IPS DF 4.7 (cell line): Measurements from ENCODE around the gene TFAP2D.

Experiments
- DNase-seq: peaks from one replicate; pipeline ENCODE4 v3.0.0-alpha.2; 2013; ENCODE audit warnings: low spot score; ENCODE audit errors: extremely low read depth

The TFAP2D gene

DNA sequence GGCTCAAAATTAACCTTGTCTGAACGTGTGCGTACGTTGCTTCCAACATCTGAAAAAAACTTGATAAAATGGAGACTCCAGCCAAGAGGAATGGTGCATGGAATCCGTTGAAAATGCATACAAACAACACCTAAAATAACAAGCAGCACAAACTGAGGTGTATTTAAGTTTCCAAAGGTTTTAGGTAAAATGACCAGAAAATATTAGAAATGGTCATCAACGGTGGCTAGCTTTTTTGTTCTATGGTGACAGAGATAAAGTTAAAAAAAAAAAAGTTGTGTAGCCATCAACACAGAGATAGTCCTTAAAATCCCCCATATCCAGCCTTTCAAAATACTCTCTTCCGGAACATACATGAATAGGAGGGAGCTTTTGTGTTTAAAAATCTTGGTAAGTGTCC, 104.7 kb downstream of the TFAP2D start:
- DNase-seq: no peak

DNA sequence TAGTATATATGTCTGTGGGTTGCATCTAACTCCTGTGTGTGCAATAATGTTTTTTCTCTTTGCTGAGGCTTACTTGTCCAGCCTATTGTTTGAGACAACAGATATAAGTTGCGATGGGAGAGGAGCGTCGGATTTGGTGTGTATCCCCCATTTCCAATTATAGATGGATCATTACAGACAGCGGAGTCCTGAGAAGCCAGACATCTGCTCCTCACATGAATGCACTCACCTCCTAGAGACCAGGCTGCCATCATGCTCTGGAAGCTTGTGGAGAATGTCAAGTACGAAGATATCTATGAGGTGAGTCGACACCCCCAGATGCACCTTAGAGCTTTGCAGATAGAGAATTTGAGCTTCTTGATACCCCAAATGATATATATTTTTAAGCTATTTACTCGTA, 105.3 kb downstream of the TFAP2D start, which contains the start of gene TFAP2B:
TFAP2B (plus strand) TSS at position 199 of the 400 bp plus-strand sequence; CDS start at position 220, 21 bp downstream.
- DNase-seq: no peak

DNA sequence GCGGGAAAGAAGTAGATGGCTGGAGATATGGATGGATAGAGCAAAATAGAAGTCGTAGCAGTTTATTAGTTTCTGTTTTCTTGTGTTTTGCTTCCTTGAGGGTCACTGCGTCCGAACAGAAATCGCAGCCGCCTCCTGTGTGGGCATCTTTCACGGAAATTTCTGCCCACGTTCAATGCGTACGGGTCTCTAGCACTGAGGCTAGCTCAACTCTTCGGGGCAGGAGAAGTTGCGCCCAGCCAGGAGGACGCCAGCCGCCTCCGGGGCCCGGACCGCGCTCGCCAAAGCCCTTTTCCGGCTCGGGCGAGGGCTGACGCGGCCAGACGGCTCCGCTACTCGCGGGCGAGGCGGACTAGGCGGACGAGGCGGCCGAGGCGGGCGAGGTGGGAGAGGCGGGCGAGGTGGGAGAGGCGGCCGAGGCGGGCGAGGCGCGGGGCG, 106.2 kb downstream of the TFAP2D start:
- DNase-seq: no peak

DNA sequence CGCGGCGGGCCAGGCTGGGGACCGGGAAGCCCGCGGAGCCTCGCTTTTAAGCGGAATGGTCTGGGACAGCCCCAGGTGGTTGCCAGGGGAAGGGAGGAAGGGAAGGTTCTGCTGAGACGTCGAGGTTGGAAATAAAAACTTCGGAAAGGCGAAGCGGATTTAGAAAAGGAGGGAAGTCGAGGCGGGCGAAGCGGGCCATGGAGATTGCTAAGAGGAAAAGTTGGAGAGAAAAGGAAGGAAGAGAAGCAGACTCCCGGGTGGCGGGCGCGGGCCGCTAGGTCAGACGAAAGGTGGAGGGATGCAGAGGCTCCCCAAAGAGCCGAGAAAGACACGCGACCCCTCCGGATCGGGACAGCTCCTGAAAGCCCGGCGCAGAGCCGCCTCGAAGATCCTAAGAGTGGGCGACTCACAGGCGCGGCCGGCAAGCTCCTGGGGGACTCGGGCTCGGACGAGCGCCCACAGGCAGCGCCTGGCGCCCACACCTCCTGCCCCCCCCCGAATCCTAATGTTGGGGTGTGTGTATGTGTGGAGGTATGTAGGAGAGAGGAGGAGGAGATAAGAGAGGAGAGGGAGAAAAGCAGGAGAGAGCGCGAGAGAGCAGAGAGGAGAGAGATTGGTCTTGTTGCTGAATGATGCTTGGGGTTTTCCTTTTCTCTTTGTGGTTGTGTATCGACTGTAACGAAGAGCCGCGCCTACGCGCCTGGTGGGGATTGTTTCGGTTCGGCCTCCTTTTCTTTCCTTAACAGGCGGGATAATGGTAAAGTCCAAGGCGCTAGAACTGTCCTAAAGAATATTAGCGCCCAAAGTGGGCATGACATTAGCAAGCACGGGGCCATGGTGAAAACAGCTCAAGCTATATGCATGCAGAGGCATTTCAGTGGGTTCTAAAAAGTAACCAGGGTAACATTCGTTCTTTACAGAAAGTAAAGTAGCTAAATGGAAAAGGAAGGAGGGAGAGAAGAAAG, 106.9 kb downstream of the TFAP2D start:
- no peak for DNase-seq

DNA sequence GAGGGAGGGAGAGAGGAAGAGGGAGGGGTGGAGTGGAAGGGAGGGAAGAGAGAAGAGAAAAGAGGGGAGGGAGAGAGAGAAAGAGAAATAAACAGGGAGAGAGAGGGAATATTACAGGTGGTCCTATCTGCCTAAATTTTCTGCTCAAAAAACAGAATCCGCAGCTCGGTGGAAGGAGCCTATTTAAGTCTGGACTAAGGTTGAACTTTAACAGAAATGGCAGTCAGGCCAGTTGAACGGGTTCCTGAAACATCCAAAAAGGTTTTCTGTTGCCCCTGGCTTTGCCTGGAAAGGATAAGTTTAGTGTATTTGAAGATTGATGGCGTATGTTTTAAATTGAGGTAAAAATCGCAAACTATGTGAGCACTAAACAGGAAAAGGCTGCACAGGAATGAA, 107.5 kb downstream of the TFAP2D start:
- DNase-seq: no peak

DNA sequence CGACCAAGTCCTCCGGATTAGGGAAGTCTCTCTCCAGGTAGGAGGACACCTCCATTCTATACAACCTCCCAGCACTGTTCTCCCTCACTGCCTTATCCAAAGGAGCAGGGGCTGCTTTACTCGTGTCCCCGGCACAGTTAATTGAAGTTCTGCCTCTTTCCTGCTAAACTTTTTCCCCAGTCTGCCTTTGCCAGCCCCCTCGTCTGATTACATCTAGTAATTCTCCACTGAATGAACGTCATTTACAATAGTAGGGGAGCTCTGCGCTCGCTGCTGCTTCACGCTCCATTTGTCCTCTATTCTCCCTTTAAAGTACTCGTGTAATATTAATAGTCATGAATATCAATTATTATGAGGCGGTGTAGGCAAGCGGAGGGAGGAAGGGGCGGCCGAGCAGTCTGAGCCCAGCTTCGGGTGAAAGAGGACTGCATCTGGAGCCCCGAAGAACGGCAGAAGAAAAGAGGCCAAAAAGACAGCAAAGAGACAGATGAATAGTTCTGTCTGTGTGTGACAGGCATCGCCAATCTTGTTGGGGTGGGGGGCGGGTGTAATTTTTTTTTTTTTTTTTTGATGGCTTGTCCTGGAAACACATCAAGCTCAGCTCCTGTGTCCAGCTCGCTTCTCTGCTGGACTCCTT, 108.2 kb downstream of the TFAP2D start:
- no peak for DNase-seq

DNA sequence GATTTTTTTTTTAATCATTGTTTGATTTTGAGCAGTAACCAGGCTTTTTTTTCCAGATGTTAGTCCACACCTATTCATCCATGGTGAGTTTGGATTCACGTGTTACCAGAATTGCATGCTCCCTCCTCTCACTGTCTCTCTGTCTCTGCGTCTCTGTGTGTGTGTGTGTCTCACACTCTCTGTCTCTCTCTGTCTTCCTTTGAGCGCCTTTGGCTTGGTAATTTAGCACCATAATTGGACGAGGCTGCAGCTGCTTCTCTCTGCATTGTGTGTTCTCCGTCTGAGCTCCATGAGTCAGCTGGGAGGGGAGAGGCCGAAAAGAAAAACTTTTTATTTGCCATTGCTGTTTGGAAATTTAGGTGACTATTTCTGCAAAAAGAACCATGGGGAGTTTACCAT, 108.8 kb downstream of the TFAP2D start:
- no peak for DNase-seq
